Glutamatergic neuron (in vitro differentiated cells): ENCODE measurements around the gene GJD2. TPM values are rescaled to one million over a fixed set of nuclear protein-coding genes. Genes with fewer than 3 reads are reported as not detected.

ENCODE experiments used
- DNase-seq: peaks from one replicate; pipeline ENCODE4 v3.0.0; 2022
- H3K27ac Mint-ChIP-seq: one replicate; pipeline ENCODE4 v1.8.0; 2020; ENCODE audit warnings: mild to moderate bottlenecking, mixed read lengths, inconsistent platforms; ENCODE audit not compliant: unreplicated experiment
- H3K27me3 Mint-ChIP-seq: one replicate; pipeline ENCODE4 v1.8.0; 2020; ENCODE audit warnings: mild to moderate bottlenecking, moderate library complexity, mixed read lengths, inconsistent platforms; ENCODE audit not compliant: unreplicated experiment
- H3K36me3 Mint-ChIP-seq: one replicate; pipeline ENCODE4 v1.8.0; 2020; ENCODE audit warnings: mild to moderate bottlenecking, mixed read lengths, inconsistent platforms; ENCODE audit not compliant: unreplicated experiment
- H3K4me1 Mint-ChIP-seq: one replicate; pipeline ENCODE4 v1.8.0; 2020; ENCODE audit warnings: mild to moderate bottlenecking, low read depth, mixed read lengths, inconsistent platforms; ENCODE audit not compliant: unreplicated experiment
- H3K4me3 Mint-ChIP-seq: one replicate; pipeline ENCODE4 v1.8.0; 2020; ENCODE audit warnings: mild to moderate bottlenecking, mixed read lengths, inconsistent platforms; ENCODE audit not compliant: unreplicated experiment
- H3K9me3 Mint-ChIP-seq: one replicate; pipeline ENCODE4 v1.8.0; 2020; ENCODE audit warnings: mild to moderate bottlenecking, moderate library complexity, mixed read lengths, inconsistent platforms; ENCODE audit not compliant: unreplicated experiment
- long read RNA-seq: library from polyadenylated mRNA; unstranded; transcript quantifications from one replicate; pipeline ENCODE4 v2.0.0, GENCODE V29; 2020; ENCODE audit not compliant: unreplicated experiment
- total RNA-seq: library from RNA; stranded (reverse); fragmentation: NEBNext Ultra II Directional; extraction: Animal tissue kit (Norgen Biotek cat#: 25700); gene quantifications from one replicate; pipeline ENCODE4 v1.2.1, GENCODE V29; 2021; ENCODE audit not compliant: unreplicated experiment
- TF ChIP-seq, protein P1 (sequence below): fragments of 200-600 bp; sonication (generic); IDR thresholded peaks from one replicate; pipeline ENCODE4 v1.5.0; 2021; ENCODE audit not compliant: partially characterized antibody, unreplicated experiment

Gene GJD2
- total RNA-seq, result 3.3 TPM
- long read RNA-seq, result 0 reads

DNA sequence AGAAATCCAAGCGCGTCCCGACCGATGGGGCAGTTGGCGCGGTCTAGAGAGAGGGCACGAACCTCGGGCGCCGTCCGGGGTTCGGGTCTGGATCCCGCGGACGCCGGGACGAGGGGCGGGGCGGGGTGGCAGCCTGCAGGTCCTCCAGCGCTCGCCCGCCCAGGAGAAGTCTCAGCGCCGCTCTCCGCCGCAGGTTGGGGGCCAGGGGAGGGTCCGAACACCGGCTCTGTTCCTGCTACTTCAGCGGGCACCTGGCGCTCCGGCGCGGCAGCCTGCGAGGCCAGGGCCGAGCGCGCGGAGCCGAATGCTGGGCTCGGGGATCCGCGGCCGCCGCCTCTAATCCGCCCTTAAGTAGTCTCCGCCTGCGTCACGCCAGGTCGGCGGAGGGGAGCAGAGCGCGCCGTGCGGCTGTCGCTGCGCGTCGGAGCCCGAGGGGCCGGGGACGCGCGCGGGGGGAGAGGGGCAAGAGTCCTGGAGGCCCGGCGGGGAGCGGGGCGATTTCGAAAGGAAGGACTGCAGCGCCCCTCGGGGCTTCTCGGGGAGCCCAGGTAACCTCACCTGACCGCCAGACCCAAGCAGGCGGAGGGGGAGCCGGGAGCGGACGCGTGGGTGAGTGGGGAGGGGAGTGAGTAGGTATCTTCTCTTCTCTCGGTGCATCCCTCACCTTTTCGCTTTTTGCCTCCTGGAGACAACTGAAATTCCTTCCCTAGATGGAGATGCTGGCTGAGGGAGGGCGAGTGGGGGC lies at the start of gene GJD2:
GJD2 (minus strand) TSS at position 325 of the 745 bp plus-strand sequence. CDS start 510 bp downstream, outside the sequence.
- Mint-ChIP-seq H3K27ac (no peak within 1 kb of the TSS), H3K36me3 (no peaks in the 10 kb centered on the region), H3K4me1 (peaks cover 2% of the 10 kb centered on the region), H3K4me3 (peak within 1 kb of the TSS; percentile 81), H3K27me3 (peaks cover 16% of the 10 kb centered on the region), H3K9me3 (peaks cover 3% of the 10 kb centered on the region)
- peak; percentile 68 for DNase-seq
- TF ChIP-seq, protein P1, sequence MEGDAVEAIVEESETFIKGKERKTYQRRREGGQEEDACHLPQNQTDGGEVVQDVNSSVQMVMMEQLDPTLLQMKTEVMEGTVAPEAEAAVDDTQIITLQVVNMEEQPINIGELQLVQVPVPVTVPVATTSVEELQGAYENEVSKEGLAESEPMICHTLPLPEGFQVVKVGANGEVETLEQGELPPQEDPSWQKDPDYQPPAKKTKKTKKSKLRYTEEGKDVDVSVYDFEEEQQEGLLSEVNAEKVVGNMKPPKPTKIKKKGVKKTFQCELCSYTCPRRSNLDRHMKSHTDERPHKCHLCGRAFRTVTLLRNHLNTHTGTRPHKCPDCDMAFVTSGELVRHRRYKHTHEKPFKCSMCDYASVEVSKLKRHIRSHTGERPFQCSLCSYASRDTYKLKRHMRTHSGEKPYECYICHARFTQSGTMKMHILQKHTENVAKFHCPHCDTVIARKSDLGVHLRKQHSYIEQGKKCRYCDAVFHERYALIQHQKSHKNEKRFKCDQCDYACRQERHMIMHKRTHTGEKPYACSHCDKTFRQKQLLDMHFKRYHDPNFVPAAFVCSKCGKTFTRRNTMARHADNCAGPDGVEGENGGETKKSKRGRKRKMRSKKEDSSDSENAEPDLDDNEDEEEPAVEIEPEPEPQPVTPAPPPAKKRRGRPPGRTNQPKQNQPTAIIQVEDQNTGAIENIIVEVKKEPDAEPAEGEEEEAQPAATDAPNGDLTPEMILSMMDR, result no peak

GRCh38 chr15:34804113-34804512 lies 49.3 kb upstream of the GJD2 start:
- H3K36me3 Mint-ChIP-seq, result no peaks in the 10 kb centered on the region
- H3K27me3 Mint-ChIP-seq, result peaks cover 8% of the 10 kb centered on the region
- peaks cover 29% of the 10 kb centered on the region for H3K4me1 Mint-ChIP-seq
- H3K4me3 Mint-ChIP-seq, result no peak overlapping the region
- H3K27ac Mint-ChIP-seq, result peak overlapping the region; percentile 68
- TF ChIP-seq, protein P1, result no peak
- peaks cover 12% of the 10 kb centered on the region for H3K9me3 Mint-ChIP-seq
- no peak for DNase-seq

- Mint-ChIP-seq H3K4me1 (peaks cover 33% of the 10 kb centered on the region), H3K36me3 (no peaks in the 10 kb centered on the region), H3K27me3 (peaks cover 10% of the 10 kb centered on the region), H3K27ac (peak overlapping the region; percentile 18), H3K9me3 (peaks cover 16% of the 10 kb centered on the region), H3K4me3 (no peak overlapping the region)
- DNase-seq, result no peak
- TF ChIP-seq, protein P1, result no peak
Observed at GRCh38 chr15:34802803-34803750, 48.3 kb upstream of the GJD2 start.

DNA sequence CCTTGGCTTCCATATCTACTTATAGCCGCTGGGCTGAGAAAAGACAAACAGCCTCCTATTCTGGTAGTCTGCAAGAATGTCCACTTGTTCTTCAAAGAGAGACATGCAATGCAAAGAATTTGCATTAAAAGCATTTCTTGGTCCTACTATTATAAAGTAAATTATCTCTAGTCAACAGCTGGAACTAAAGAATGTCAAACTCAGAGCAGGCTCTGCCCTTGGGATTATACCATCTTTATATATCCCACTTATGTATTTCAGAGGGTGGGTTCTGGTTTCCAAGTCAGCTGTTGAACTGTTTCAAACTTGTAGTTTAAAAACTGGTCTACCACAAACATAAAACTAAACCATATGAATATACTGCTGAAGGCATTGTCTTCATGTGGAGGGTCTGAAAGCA lies 47.6 kb upstream of the GJD2 start:
- TF ChIP-seq, protein P1, result no peak
- DNase-seq, result no peak
- H3K4me3 Mint-ChIP-seq, result no peak overlapping the region
- peaks cover 36% of the 10 kb centered on the region for H3K4me1 Mint-ChIP-seq
- H3K27ac Mint-ChIP-seq, result no peak overlapping the region
- peaks cover 16% of the 10 kb centered on the region for H3K9me3 Mint-ChIP-seq
- H3K36me3 Mint-ChIP-seq, result no peaks in the 10 kb centered on the region
- H3K27me3 Mint-ChIP-seq, result peaks cover 10% of the 10 kb centered on the region
